Limb (tissue), 2 donors: ENCODE results near the gene RPGRIP1L.

ENCODE experiments used
- DNase-seq, 2 donors: peaks; one replicate each; pipeline ENCODE4 v3.0.0-alpha.2; 2016; ENCODE audit errors: extremely low spot score in 2 of 2

RPGRIP1L gene

DNA sequence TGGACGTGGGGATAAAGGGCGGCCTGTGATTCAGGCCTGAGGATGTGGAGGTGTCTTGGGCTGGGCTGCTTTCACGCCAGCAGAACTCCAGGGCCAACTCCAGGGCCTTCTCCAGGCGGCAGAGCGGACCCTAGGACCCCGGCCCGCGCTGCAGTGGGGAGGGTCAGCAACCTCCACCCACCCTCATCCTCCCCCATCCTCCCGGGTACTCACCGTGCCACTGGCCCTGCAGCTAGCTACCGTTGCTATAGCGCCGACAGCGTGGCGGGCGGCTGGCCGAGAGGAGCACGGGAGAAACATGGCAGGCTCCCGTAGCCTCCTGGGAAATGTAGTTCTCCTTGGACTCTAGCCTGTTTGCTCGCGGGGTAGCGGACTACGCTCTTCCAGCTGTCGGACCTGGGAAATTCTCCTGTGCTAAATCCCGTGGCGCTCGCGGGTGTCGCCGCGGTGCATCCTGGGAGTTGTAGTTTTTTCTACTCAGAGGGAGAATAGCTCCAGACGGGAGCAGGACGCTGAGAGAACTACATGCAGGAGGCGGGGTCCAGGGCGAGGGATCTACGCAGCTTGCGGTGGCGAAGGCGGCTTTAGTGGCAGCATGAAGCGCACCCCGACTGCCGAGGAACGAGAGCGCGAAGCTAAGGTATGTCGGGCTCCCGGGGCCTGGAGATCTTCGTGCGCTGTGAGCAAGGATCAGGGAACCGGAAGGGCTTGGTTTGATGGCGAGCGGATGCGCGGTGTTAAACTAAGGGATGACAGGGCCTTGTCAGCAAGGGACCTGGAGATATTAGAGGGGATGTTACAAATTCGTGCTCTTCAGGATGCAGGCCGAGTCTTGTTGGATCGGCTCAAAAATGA lies at the start of gene RPGRIP1L, which contains the start of gene FTO:
RPGRIP1L (minus strand) TSS at position 270 of the 855 bp plus-strand sequence. CDS start 3,136 bp downstream, outside the sequence.
FTO (plus strand) TSS at position 567 of the 855 bp plus-strand sequence.
- peak; percentile 100 for DNase-seq

GRCh38 chr16:53753431-53753830 lies 49.8 kb upstream of the RPGRIP1L start:
- no peak for DNase-seq

- DNase-seq, result no peak
These were observed 48.9 kb upstream of the RPGRIP1L start for GRCh38 chr16:53752560-53752959.

DNA sequence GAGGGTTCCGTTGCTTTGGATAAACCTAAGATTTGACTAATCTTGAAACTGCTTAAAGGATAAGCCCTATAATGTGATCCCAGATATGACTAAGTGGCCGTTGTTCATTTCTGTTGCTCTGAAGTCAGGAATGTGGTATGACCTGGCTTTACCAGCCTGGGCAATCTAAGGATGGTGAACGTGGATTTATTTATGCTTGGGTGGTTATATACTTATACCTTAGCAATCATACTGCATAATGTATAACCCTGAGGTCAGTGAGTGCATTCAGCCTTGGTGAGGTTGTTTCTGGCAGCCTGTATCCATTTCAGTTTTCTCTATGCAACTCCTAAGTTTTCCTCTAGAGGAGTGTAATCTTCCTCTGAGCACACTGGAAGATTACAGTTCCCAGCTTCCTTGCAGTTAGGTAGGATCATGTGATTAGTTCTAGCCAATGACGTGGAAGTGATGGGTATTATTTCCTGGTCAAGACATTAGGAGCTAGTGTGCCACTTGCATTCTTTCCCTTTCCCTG lies 42.2 kb upstream of the RPGRIP1L start:
- DNase-seq, result no peak

DNA sequence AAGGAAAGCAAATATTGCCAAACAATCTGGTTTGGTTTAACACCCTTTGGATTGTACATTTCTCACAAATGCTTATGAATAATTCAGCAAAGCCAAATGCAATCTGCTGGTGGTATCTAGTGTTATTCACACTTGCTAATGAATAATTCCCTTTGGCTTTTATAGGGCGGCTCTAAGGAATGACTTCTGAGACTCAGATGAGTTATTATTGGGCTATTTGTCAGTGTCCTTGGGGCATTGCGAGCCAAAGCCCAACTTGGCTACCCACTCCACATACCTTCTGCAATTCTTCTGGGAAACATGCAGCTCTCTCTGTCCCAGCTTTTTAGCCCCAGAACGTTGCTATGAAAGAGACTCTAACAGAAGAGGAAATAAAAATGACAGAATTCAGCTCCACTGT lies 41.4 kb upstream of the RPGRIP1L start:
- no peak for DNase-seq

GRCh38 chr16:53744449-53744848 lies 40.8 kb upstream of the RPGRIP1L start:
- no peak for DNase-seq

- no peak for DNase-seq
These were observed 39.5 kb upstream of the RPGRIP1L start for GRCh38 chr16:53743149-53743566.

DNA sequence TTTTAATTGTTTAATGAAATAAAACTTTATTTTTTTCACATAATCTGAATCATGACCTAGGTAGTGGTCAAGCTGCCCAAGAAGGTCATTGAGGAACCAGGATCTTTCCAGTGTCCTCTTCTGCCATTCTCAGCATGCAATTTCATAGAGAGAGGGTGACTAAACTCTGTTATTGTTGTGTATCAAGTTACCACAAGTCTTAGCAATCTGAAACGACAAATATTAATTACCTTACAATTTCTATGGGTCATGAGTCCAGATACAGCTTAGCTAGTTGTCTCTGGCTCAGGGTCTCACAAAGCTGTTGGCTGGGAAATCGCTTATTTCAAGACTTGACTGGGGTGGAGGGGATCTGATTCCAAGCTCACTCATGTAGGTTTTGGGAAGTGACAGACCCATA lies 37.9 kb upstream of the RPGRIP1L start:
- no peak for DNase-seq

DNA sequence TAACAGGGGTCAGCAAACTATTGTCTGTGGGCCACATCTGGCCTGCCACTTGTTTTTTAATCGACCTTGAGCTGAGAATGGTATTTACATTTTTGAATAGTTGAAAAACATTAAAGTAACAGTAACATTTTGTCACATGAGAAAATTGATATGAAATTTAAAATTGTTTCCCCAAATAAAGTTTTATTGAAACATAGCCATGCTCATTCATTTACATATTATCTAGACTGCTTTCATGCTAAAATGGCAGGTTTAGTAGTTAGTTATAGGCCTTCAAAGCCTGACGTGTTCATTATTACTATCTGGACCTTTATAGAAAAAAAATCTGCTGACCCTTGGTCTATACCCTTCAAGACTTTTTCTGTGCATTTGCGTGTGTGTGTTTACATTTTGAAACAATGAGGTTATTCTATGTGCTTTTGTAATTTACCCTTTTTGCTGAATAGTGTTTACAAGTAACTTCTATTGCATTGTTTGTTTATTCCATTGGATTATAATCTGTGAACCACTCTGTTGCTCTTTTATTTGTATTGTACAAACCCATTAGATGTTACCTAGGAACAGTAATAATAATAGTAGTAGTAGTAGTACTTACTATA lies 37.4 kb upstream of the RPGRIP1L start:
- DNase-seq, result no peak

GRCh38 chr16:53740476-53740875 lies 36.8 kb upstream of the RPGRIP1L start:
- no peak for DNase-seq

GRCh38 chr16:53737552-53737951 lies 33.9 kb upstream of the RPGRIP1L start:
- DNase-seq, result no peak

DNA sequence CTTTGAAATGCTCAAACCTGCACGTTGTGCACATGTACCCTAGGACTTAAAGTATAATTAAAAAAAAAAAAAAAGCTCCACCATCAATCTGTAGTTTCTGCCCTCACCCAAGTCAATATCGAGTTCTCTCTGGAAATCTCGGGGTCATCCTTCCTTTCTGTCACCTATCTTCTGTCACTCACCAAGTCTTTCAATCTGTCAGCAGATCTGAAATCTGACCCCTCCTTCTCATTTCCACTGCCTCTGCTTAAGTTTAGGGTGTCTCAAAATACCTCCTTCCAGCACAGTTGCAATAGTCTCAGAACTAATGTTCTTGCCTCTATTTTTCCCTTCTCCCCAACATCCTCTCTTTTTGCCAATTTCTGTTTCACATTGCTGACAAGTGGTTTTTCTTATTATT lies 32.6 kb upstream of the RPGRIP1L start:
- no peak for DNase-seq

GRCh38 chr16:53734908-53735307 lies 31.2 kb upstream of the RPGRIP1L start:
- DNase-seq, result no peak

DNA sequence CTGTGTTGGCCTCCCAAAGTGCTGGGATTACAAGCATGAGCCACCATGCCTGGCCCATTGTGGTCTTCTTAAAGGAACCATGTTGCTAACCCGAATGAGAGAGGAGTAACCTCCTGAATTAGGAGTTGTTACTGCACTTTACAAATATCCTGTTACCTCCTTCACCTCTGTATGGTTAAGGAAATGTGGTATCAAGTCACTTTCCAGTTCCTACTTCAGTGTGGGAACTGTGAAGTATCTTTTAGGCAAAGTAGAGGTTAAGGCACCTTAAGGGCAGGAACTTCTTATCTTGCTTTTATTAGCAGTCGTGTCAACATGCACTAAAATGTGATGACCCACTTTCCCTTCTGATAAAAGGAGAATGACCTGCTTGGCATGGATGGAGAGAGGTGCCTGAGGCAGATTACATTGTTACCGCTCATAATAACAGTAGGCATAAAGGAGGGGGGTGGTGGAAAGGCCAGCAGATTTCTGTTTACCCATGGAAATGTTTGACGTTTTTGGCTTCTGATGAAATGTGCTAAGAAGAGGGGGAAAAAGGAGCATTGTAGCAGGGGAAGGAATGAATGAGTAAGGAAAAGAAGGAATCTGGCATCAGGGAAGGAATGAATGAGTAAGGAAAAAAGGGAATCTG lies 28.8 kb upstream of the RPGRIP1L start:
- DNase-seq, result no peak

GRCh38 chr16:53730693-53731092 lies 27.0 kb upstream of the RPGRIP1L start:
- no peak for DNase-seq

- DNase-seq, result no peak
These were observed 23.0 kb upstream of the RPGRIP1L start for GRCh38 chr16:53726625-53727024.

- DNase-seq, result no peak
These were observed 17.4 kb upstream of the RPGRIP1L start for GRCh38 chr16:53721017-53721416.

GRCh38 chr16:53717577-53717976 lies 13.9 kb upstream of the RPGRIP1L start:
- no peak for DNase-seq

DNA sequence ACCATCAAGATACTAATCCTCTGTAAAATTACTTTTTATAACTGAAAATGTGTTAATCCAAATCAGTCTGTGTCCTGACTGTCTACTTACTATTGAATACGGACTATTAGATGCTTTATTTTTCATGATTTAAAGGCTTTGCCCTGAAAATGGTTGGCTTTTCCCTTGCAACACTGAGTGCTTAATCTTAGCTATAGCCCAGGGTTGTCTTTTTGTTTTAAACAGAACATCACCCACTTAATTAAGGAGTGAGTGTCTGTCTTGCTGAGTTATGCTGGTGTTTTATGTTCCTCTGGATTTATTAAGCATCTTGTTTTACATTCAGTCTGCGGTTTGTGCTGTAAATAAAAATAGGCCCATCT lies 11.3 kb upstream of the RPGRIP1L start:
- DNase-seq, result no peak

- peak; percentile 35 to 38 for DNase-seq
These were observed 10.8 kb upstream of the RPGRIP1L start for GRCh38 chr16:53714205-53715022.
